PC-9 (cell line): ENCODE data around the gene KCNJ2.

ENCODE experiments used
- EZH2 ChIP-seq: fragments of 200-600 bp; sonication (generic); IDR thresholded peaks from 2 replicates; pipeline ENCODE4 v1.8.0; 2017; ENCODE audit warnings: antibody characterized with exemption, low read depth
- TF ChIP-seq, protein P1 (sequence below): fragments of 200-600 bp; sonication (generic); conservative IDR thresholded peaks from 2 replicates; pipeline ENCODE4 v1.6.1; 2017; ENCODE audit warnings: mixed run types, antibody characterized with exemption, mild to moderate bottlenecking, moderate library complexity

GRCh38 chr17:70172449-70172848 is 3.1 kb downstream of the KCNJ2 start:
- TF ChIP-seq, protein P1, sequence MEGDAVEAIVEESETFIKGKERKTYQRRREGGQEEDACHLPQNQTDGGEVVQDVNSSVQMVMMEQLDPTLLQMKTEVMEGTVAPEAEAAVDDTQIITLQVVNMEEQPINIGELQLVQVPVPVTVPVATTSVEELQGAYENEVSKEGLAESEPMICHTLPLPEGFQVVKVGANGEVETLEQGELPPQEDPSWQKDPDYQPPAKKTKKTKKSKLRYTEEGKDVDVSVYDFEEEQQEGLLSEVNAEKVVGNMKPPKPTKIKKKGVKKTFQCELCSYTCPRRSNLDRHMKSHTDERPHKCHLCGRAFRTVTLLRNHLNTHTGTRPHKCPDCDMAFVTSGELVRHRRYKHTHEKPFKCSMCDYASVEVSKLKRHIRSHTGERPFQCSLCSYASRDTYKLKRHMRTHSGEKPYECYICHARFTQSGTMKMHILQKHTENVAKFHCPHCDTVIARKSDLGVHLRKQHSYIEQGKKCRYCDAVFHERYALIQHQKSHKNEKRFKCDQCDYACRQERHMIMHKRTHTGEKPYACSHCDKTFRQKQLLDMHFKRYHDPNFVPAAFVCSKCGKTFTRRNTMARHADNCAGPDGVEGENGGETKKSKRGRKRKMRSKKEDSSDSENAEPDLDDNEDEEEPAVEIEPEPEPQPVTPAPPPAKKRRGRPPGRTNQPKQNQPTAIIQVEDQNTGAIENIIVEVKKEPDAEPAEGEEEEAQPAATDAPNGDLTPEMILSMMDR, result no peak
- TF ChIP-seq EZH2, result no peak
